Caco-2 (cell line): ENCODE data around the gene ATP6V1E1. TPM values are rescaled to one million over a fixed set of nuclear protein-coding genes. Genes with fewer than 3 reads are reported as not detected.

Experiments
- BruUV-seq: library from RNA; stranded (reverse); fragments of 400-500 nt; replicated peaks from 2 replicates; lab custom pipeline; 2021; lab: Mats Ljungman, UMichigan
- CTCF ChIA-PET: fragments of 300-600 bp; sonication (Branson Sonifier 250); formaldehyde crosslinking; loops from one replicate; lab custom pipeline; 2022; ENCODE audit warnings: antibody characterized with exemption; lab: Charles Lee
- POLR2A ChIA-PET: fragments of 300-600 bp; sonication (Branson Sonifier 250); formaldehyde crosslinking; loops from one replicate; lab custom pipeline; 2022; ENCODE audit warnings: antibody characterized with exemption; lab: Charles Lee
- DNase-seq, 2 experiments: peaks; one replicate each; pipeline versions ENCODE4 v3.0.0 to v3.0.0-alpha.2; 2020 to 2022
- H3K27me3 ChIP-seq: replicated peaks from 2 replicates; pipeline ENCODE4 v1.6.0; 2011; ENCODE audit warnings: low read length; ENCODE audit not compliant: control insufficient read depth, insufficient read depth
- H3K36me3 ChIP-seq: 2 replicates; pipeline ENCODE4 v1.5.1; 2011; ENCODE audit warnings: low read length; ENCODE audit not compliant: control insufficient read depth, insufficient read depth
- H3K4me1 ChIP-seq: fragments of 250-450 bp; sonication (Bioruptor Pico); 2 replicates; pipeline ENCODE4 v1.5.1; 2020; ENCODE audit warnings: mild to moderate bottlenecking
- H3K4me3 ChIP-seq: 2 replicates; pipeline ENCODE4 v1.5.1; 2011; ENCODE audit warnings: low read depth, mild to moderate bottlenecking, control low read depth, low read length
- H3K9me3 ChIP-seq: fragments of 250-450 bp; sonication (Bioruptor Pico); 2 replicates; pipeline ENCODE4 v1.5.1; 2020; ENCODE audit warnings: mild to moderate bottlenecking, moderate library complexity
- H3K27ac Mint-ChIP-seq: one replicate; pipeline ENCODE4 v1.8.0; 2022; ENCODE audit warnings: mixed read lengths; ENCODE audit not compliant: unreplicated experiment
- H3K27me3 Mint-ChIP-seq: one replicate; pipeline ENCODE4 v1.8.0; 2022; ENCODE audit warnings: mixed read lengths; ENCODE audit not compliant: insufficient read depth, unreplicated experiment
- H3K36me3 Mint-ChIP-seq: one replicate; pipeline ENCODE4 v1.8.0; 2022; ENCODE audit warnings: mild to moderate bottlenecking, mixed read lengths; ENCODE audit not compliant: insufficient read depth, unreplicated experiment
- H3K4me1 Mint-ChIP-seq: one replicate; pipeline ENCODE4 v1.8.0; 2022; ENCODE audit warnings: low read depth, mixed read lengths; ENCODE audit not compliant: unreplicated experiment
- H3K4me3 Mint-ChIP-seq: one replicate; pipeline ENCODE4 v1.8.0; 2022; ENCODE audit warnings: mild to moderate bottlenecking, moderate library complexity, mixed read lengths; ENCODE audit not compliant: unreplicated experiment
- H3K9me3 Mint-ChIP-seq: one replicate; pipeline ENCODE4 v1.8.0; 2022; ENCODE audit warnings: mixed read lengths; ENCODE audit not compliant: unreplicated experiment
- CTCF ChIP-seq, 2 experiments: fragments of 200-600 bp in 1 of 2; IDR thresholded peaks; 1 replicate in 1 of 2; 2 replicates in 1 of 2; pipeline versions ENCODE4 v1.5.1 to v1.8.0; 2011 to 2022; ENCODE audit warnings: antibody characterized with exemption in 1 of 2, control low read depth in 1 of 2, inconsistent platforms in 1 of 2, low read depth in 1 of 2, low read length in 1 of 2, mild to moderate bottlenecking in 1 of 2, moderate library complexity in 1 of 2; ENCODE audit not compliant: insufficient read depth in 1 of 2, severe bottlenecking in 1 of 2, unreplicated experiment in 1 of 2
- intact Hi-C: fragments of 100-400 bp; cut with micrococcal nuclease; formaldehyde crosslinking; loops from one replicate; pipeline ENCODE4 v1.10.0; 2022; ENCODE audit not compliant: unreplicated experiment
- total RNA-seq: library from RNA; stranded (reverse); gene quantifications from 2 replicates; pipeline ENCODE4 v1.2.3, GENCODE V29; 2022

Gene ATP6V1E1
- total RNA-seq, 1 experiment from 2014 or later, result 147 TPM

GRCh38 chr22:17592201-17592600, 36.3 kb downstream of the ATP6V1E1 start:
- H3K27me3 ChIP-seq, result no peaks in the 10 kb centered on the region
- no peaks in the 10 kb centered on the region for H3K27me3 Mint-ChIP-seq
- POLR2A ChIA-PET, result no interaction called here
- no peaks in the 10 kb centered on the region for H3K9me3 ChIP-seq
- CTCF ChIA-PET, result no interaction called here
- no peaks in the 10 kb centered on the region for H3K9me3 Mint-ChIP-seq
- H3K36me3 ChIP-seq, result peaks cover 4% of the 10 kb centered on the region
- peaks cover under 1% of the 10 kb centered on the region for H3K4me1 ChIP-seq
- no peak for DNase-seq
- intact Hi-C loops, result no loop called here
- H3K4me3 ChIP-seq, result no peak overlapping the region
- H3K4me3 Mint-ChIP-seq, result no peak overlapping the region
- H3K36me3 Mint-ChIP-seq, result peaks cover 78% of the 10 kb centered on the region
- TSS peak; percentile 54 for BruUV-seq
- peaks cover under 1% of the 10 kb centered on the region for H3K4me1 Mint-ChIP-seq
- TF ChIP-seq CTCF (IDR thresholded peaks at IDR 0.05; ENCODE audit: insufficient read depth in 1 of 2, low read depth in 1 of 2, low read length in 1 of 2, severe bottlenecking in 1 of 2, unreplicated experiment in 1 of 2), result no peak
- H3K27ac Mint-ChIP-seq, result no peak overlapping the region

GRCh38 chr22:17590586-17590985, 38.0 kb downstream of the ATP6V1E1 start:
- Histone ChIP-seq H3K36me3 (peaks cover 1% of the 10 kb centered on the region; the same call in 1 of the 2 replicates), H3K9me3 (no peaks in the 10 kb centered on the region), H3K27me3 (no peaks in the 10 kb centered on the region), H3K4me1 (no peaks in the 10 kb centered on the region), H3K4me3 (no peak overlapping the region)
- H3K4me1 Mint-ChIP-seq, result no peaks in the 10 kb centered on the region
- H3K27ac Mint-ChIP-seq, result no peak overlapping the region
- no peak for DNase-seq
- intact Hi-C loops, result no loop called here
- POLR2A ChIA-PET, result no interaction called here
- no peaks in the 10 kb centered on the region for H3K27me3 Mint-ChIP-seq
- H3K36me3 Mint-ChIP-seq, result peaks cover 61% of the 10 kb centered on the region
- no peak for TF ChIP-seq CTCF (IDR thresholded peaks at IDR 0.05; ENCODE audit: insufficient read depth in 1 of 2, low read depth in 1 of 2, low read length in 1 of 2, severe bottlenecking in 1 of 2, unreplicated experiment in 1 of 2)
- CTCF ChIA-PET, result no interaction called here
- H3K9me3 Mint-ChIP-seq, result no peaks in the 10 kb centered on the region
- no peak overlapping the region for H3K4me3 Mint-ChIP-seq
- BruUV-seq, result no TSS peak

GRCh38 chr22:17589810-17590375, 38.7 kb downstream of the ATP6V1E1 start:
- intact Hi-C loops, result no loop called here
- Mint-ChIP-seq H3K9me3 (no peaks in the 10 kb centered on the region), H3K4me1 (no peaks in the 10 kb centered on the region), H3K4me3 (no peak overlapping the region), H3K27me3 (no peaks in the 10 kb centered on the region), H3K27ac (peak overlapping the region; percentile 46), H3K36me3 (peaks cover 55% of the 10 kb centered on the region)
- H3K36me3 ChIP-seq, result no peaks in the 10 kb centered on the region; the same call in 1 of the 2 replicates
- TF ChIP-seq CTCF (IDR thresholded peaks at IDR 0.05; ENCODE audit: insufficient read depth in 1 of 2, low read depth in 1 of 2, low read length in 1 of 2, severe bottlenecking in 1 of 2, unreplicated experiment in 1 of 2), result no peak
- DNase-seq, result no peak
- ChIA-PET CTCF (no interaction called here), POLR2A (no interaction called here)
- H3K9me3 ChIP-seq, result no peaks in the 10 kb centered on the region
- H3K4me3 ChIP-seq, result no peak overlapping the region
- H3K4me1 ChIP-seq, result no peaks in the 10 kb centered on the region
- H3K27me3 ChIP-seq, result no peaks in the 10 kb centered on the region
- BruUV-seq, result no TSS peak
